Measurements from ENCODE around the gene HSPA1B.

GRCh38 chr6:31851485-31851832 is 23.9 kb downstream of the HSPA1B start:
- no peak for TF ChIP-seq EZH2 (IDR thresholded peaks at IDR 0.05; ENCODE audit: borderline replicate concordance)
- TF ChIP-seq CTCF (IDR thresholded peaks at IDR 0.05; ENCODE audit: poor library complexity) = no peak
- TF ChIP-seq EZH2phosphoT487 (IDR thresholded peaks at IDR 0.05; ENCODE audit: low read depth, severe bottlenecking, unreplicated experiment) = no peak

Measured in hepatocyte (in vitro differentiated cells).